ENCODE data around the gene ZNF558. TPM values are rescaled to one million over a fixed set of nuclear protein-coding genes. Genes with fewer than 3 reads are reported as not detected.

Gene ZNF558
- total and polyA plus RNA-seq, 8 donors, result 8.7 to 26.3 (median 12.3) TPM

GRCh38 chr19:8827277-8827676 is 4.8 kb downstream of the ZNF558 start:
- DNase-seq, result no peak
- intact Hi-C loops (cut with DNase I), result no loop called here
- no peak for FAIRE-seq
- Histone ChIP-seq H3K9me3 (no peaks in the 10 kb centered on the region), H3K4me1 (peaks cover 0 to 5% (median 0%) of the 10 kb centered on the region in 3 donors), H3K27me3 (no peaks in the 10 kb centered on the region), H3K36me3 (peaks cover 0 to 20% (median 19%) of the 10 kb centered on the region in 3 donors), H3K27ac (no peak overlapping the region), H3K4me3 (no peak overlapping the region)
- ATAC-seq, result no peak
- TF ChIP-seq CTCF (IDR thresholded peaks at IDR 0.05), result no peak

GRCh38 chr19:8826371-8826770 is 5.7 kb downstream of the ZNF558 start:
- H3K4me3 ChIP-seq, result no peak overlapping the region
- no peak overlapping the region for H3K27ac ChIP-seq
- DNase-seq (no peak), FAIRE-seq (no peak), ATAC-seq (no peak)
- intact Hi-C loops (cut with DNase I), result no loop called here
- TF ChIP-seq CTCF (IDR thresholded peaks at IDR 0.05), result no peak
- peaks cover 0 to 2% (median 0%) of the 10 kb centered on the region in 3 donors for H3K4me1 ChIP-seq
- 97 to 98% methylated on average over 5 of the region's 5 CpGs for WGBS, 2 donors
- H3K9me3 ChIP-seq, result no peaks in the 10 kb centered on the region
- no peaks in the 10 kb centered on the region for H3K27me3 ChIP-seq
- H3K36me3 ChIP-seq, result peaks cover 0 to 30% (median 26%) of the 10 kb centered on the region in 3 donors

- H3K4me3 ChIP-seq, result no peak overlapping the region
- FAIRE-seq, result no peak
- peaks cover 0 to 10% (median 0%) of the 10 kb centered on the region in 4 donors for H3K9me3 ChIP-seq
- H3K27ac ChIP-seq, result no peak overlapping the region
- DNase-seq, result no peak
- H3K27me3 ChIP-seq, result no peaks in the 10 kb centered on the region
- no peak for TF ChIP-seq CTCF (IDR thresholded peaks at IDR 0.05)
- no peak for ATAC-seq
- intact Hi-C loops (cut with DNase I), result no loop called here
- H3K36me3 ChIP-seq, result peaks cover 5 to 73% (median 56%) of the 10 kb centered on the region in 3 donors
- 89% methylated on average over 5 of the region's 5 CpGs for WGBS, 2 donors
- no peaks in the 10 kb centered on the region for H3K4me1 ChIP-seq
These were observed 10.3 kb downstream of the ZNF558 start for GRCh38 chr19:8821748-8822241.

- DNase-seq (no peak), ATAC-seq (no peak), FAIRE-seq (no peak)
- Histone ChIP-seq H3K27me3 (no peaks in the 10 kb centered on the region), H3K4me1 (no peaks in the 10 kb centered on the region), H3K9me3 (peaks cover 0 to 14% (median 4%) of the 10 kb centered on the region in 4 donors), H3K4me3 (no peak overlapping the region), H3K27ac (no peak overlapping the region), H3K36me3 (peaks cover 5 to 88% (median 67%) of the 10 kb centered on the region in 3 donors)
- 96 to 98% methylated on average over 3 of the region's 3 CpGs for WGBS, 2 donors
- intact Hi-C loops (cut with DNase I), result no loop called here
- TF ChIP-seq CTCF (IDR thresholded peaks at IDR 0.05), result no peak
These were observed 11.9 kb downstream of the ZNF558 start for GRCh38 chr19:8820234-8820633.

GRCh38 chr19:8815780-8816179 is 16.3 kb downstream of the ZNF558 start:
- ATAC-seq, result no peak
- FAIRE-seq, result no peak
- 97 to 100% methylated on average over 2 of the region's 2 CpGs for WGBS, 2 donors

More at GRCh38 chr19:8815780-8816179, 16.3 kb downstream of the ZNF558 start:
- no peaks in the 10 kb centered on the region for H3K27me3 ChIP-seq
- H3K4me1 ChIP-seq, result no peaks in the 10 kb centered on the region
- intact Hi-C loops (cut with DNase I), result no loop called here
- peaks cover 24 to 97% (median 77%) of the 10 kb centered on the region in 3 donors for H3K36me3 ChIP-seq
- peaks cover 2 to 48% (median 25%) of the 10 kb centered on the region in 4 donors for H3K9me3 ChIP-seq
- no peak for TF ChIP-seq CTCF (IDR thresholded peaks at IDR 0.05)
- no peak for DNase-seq
- no peak overlapping the region for H3K4me3 ChIP-seq
- no peak overlapping the region for H3K27ac ChIP-seq
